ENCODE results near the gene NUB1.

Gene NUB1

DNA sequence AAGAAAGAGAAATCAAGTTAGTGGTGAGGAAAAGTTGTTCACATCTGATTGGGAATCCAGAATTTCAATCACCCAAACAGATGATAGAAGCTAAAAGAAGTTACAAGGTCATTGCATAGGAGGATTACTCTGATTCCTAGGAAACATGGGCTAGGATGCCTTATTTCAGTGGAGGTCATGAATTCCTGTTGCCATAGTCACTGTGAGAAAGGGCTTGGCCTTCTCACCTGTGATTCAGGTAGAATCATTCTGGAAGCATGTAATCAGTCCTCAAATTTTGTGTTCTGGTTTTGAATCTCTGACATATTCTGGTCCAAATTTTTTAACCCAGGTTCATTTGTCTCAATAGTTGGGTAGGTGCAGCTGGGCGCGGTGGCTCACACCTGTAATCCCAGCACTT lies 4.3 kb upstream of the NUB1 start:
- DNase-seq (ENCODE audit: low read depth, low spot score): no peak
- Histone ChIP-seq H3K4me3 (ENCODE audit: insufficient read length, low read depth) (no peak overlapping the region), H3K27me3 (ENCODE audit: insufficient read depth, insufficient read length) (no peaks in the 10 kb centered on the region), H3K4me1 (ENCODE audit: insufficient read depth, insufficient read length) (no peaks in the 10 kb centered on the region), H3K9ac (ENCODE audit: insufficient read length, low read depth) (no peak overlapping the region), H3K9me3 (ENCODE audit: insufficient read depth, low read length) (no peaks in the 10 kb centered on the region), H3K36me3 (ENCODE audit: insufficient read depth, insufficient read length, low read length) (no peaks in the 10 kb centered on the region)
- no peak for TF ChIP-seq ZNF274 (IDR thresholded peaks at IDR 0.05; ENCODE audit: low read depth, low read length)
- no peak for TF ChIP-seq YY1 (IDR thresholded peaks at IDR 0.05; ENCODE audit: insufficient read depth, insufficient read length)
- TF ChIP-seq SUZ12 (IDR thresholded peaks at IDR 0.05; ENCODE audit: extremely low read depth, insufficient read depth, insufficient read length): no peak

DNA sequence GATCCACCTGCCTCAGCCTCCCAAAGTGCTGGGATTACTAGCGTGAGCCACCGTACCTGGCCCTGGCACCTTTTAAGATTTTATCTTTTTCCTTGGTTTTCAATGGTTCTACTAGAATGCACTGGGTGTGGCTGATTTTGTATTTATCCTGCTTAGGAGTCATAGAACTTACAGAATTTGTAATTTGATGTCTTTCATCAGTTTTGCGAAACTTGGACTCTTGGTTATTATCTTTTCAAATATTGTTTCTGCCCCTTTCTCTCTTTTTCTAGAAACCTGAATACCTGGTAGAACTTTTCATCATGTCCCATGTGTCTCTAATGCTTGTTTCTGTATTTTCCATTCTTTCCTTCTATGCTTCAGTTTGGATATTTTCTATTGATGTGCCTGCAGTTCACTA lies 2.8 kb upstream of the NUB1 start:
- Histone ChIP-seq H3K9me3 (ENCODE audit: insufficient read depth, low read length) (no peaks in the 10 kb centered on the region), H3K36me3 (ENCODE audit: insufficient read depth, insufficient read length, low read length) (peaks cover 4% of the 10 kb centered on the region), H3K9ac (ENCODE audit: insufficient read length, low read depth) (no peak overlapping the region), H3K4me1 (ENCODE audit: insufficient read depth, insufficient read length) (no peaks in the 10 kb centered on the region), H3K4me3 (ENCODE audit: insufficient read length, low read depth) (no peak overlapping the region), H3K27me3 (ENCODE audit: insufficient read depth, insufficient read length) (no peaks in the 10 kb centered on the region)
- no peak for DNase-seq (ENCODE audit: low read depth, low spot score)
- TF ChIP-seq YY1 (IDR thresholded peaks at IDR 0.05; ENCODE audit: insufficient read depth, insufficient read length): no peak
- TF ChIP-seq ZNF274 (IDR thresholded peaks at IDR 0.05; ENCODE audit: low read depth, low read length): no peak
- no peak for TF ChIP-seq SUZ12 (IDR thresholded peaks at IDR 0.05; ENCODE audit: extremely low read depth, insufficient read depth, insufficient read length)

DNA sequence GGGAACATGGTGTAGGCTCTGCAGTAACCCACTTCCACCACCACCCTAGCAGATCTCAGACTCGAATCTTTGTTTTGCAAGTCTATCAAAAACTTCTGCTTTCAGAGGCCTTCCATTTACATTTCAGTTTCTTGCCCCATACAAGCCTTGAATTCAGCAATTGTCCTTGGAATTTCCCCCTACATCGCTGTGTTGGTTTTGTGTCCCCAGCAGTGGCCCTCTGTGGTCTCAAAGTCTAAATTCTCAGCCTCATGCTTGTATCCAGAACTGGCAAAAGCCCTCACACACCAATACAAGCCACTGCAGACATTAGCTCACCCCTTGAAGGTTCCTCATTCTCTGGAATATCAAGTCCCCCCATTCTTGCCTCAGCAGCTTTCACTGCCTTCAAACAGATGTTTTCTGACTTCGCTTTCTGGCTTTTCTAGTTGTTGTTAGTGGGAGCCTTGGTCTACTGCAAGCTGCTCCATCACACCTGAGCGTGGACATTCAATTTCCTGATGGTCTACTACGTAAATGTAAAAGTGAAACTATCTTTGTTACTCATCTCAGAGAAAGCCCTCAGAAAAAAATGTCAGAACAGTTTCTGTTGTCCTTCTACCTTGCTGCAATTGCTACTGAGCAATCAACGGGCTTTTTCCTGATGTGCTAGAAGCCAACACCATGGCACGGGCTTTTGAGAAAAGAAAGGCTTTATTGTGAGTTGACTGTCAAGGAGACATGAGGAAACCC lies 1.8 kb upstream of the NUB1 start:
- no peaks in the 10 kb centered on the region for H3K9me3 ChIP-seq (ENCODE audit: insufficient read depth, low read length)
- no peak for DNase-seq (ENCODE audit: low read depth, low spot score)
- H3K27me3 ChIP-seq (ENCODE audit: insufficient read depth, insufficient read length): no peaks in the 10 kb centered on the region
- no peak for TF ChIP-seq YY1 (IDR thresholded peaks at IDR 0.05; ENCODE audit: insufficient read depth, insufficient read length)
- TF ChIP-seq ZNF274 (IDR thresholded peaks at IDR 0.05; ENCODE audit: low read depth, low read length): no peak
- TF ChIP-seq SUZ12 (IDR thresholded peaks at IDR 0.05; ENCODE audit: extremely low read depth, insufficient read depth, insufficient read length): no peak
- peaks cover 4% of the 10 kb centered on the region for H3K36me3 ChIP-seq (ENCODE audit: insufficient read depth, insufficient read length, low read length)
- no peak overlapping the region for H3K9ac ChIP-seq (ENCODE audit: insufficient read length, low read depth)
- no peak overlapping the region for H3K4me3 ChIP-seq (ENCODE audit: insufficient read length, low read depth)
- H3K4me1 ChIP-seq (ENCODE audit: insufficient read depth, insufficient read length): no peaks in the 10 kb centered on the region

DNA sequence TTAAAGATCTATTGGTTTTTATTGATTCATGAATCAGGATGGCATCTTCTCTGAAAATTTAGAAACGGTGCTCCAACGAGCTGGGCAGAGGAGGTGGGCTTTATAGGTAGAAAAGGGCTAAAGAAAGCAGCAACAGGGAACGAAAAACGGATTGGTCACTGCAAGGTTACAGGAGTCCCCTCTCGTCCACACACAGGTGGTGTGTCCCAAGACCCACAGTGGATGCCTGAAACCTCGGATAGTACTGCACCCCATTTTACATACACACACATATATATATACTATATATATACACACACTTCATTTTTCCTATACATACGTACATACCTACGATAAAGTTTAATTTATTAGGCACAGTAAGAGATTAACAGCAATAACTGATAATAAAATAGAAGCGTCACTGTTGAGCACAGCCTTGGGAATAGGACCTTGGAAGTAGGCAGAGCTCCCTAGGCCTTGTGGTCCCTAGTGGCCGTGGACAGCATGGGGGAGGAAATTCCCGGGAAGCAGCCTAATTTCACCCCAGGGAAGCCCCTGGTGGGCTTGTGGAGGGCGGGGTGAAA lies 737 bp upstream of the NUB1 start:
- Histone ChIP-seq H3K4me3 (ENCODE audit: insufficient read length, low read depth) (peak overlapping the region; percentile 21), H3K36me3 (ENCODE audit: insufficient read depth, insufficient read length, low read length) (peaks cover 14% of the 10 kb centered on the region), H3K9me3 (ENCODE audit: insufficient read depth, low read length) (no peaks in the 10 kb centered on the region), H3K27me3 (ENCODE audit: insufficient read depth, insufficient read length) (no peaks in the 10 kb centered on the region), H3K4me1 (ENCODE audit: insufficient read depth, insufficient read length) (no peaks in the 10 kb centered on the region), H3K9ac (ENCODE audit: insufficient read length, low read depth) (no peak overlapping the region)
- DNase-seq (ENCODE audit: low read depth, low spot score): no peak
- TF ChIP-seq YY1 (IDR thresholded peaks at IDR 0.05; ENCODE audit: insufficient read depth, insufficient read length) (no peak), ZNF274 (IDR thresholded peaks at IDR 0.05; ENCODE audit: low read depth, low read length) (no peak), SUZ12 (IDR thresholded peaks at IDR 0.05; ENCODE audit: extremely low read depth, insufficient read depth, insufficient read length) (no peak)

DNA sequence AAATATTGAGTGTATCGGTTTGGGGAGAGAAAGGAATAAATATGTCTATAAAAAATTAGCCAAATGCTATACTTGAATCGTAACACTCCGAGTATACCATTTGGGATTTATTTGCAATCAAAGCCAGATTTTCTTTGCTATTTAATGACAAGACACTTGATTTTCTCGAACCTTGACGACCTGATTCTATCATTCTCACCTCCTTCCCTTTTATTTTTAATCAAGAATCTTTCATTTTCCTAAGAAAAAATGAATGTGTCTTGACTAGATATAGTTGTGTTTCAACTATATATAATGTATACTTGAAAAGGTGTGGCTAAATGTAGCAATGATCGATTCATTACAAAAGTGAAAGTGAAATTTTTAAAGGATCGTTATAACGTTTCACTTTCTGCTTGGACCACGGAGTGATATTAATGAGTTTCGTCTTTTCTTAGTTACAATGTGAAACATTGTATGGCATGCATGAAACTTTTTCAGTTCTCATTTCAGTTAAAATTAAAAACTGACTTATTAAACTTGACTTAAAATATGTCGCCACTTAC lies 562 bp downstream of the NUB1 start:
- Histone ChIP-seq H3K9me3 (ENCODE audit: insufficient read depth, low read length) (no peaks in the 10 kb centered on the region), H3K36me3 (ENCODE audit: insufficient read depth, insufficient read length, low read length) (peaks cover 25% of the 10 kb centered on the region), H3K9ac (ENCODE audit: insufficient read length, low read depth) (peak overlapping the region; percentile 74), H3K4me3 (ENCODE audit: insufficient read length, low read depth) (peak overlapping the region; percentile 56), H3K4me1 (ENCODE audit: insufficient read depth, insufficient read length) (no peaks in the 10 kb centered on the region), H3K27me3 (ENCODE audit: insufficient read depth, insufficient read length) (no peaks in the 10 kb centered on the region)
- TF ChIP-seq SUZ12 (IDR thresholded peaks at IDR 0.05; ENCODE audit: extremely low read depth, insufficient read depth, insufficient read length) (no peak), YY1 (IDR thresholded peaks at IDR 0.05; ENCODE audit: insufficient read depth, insufficient read length) (no peak), ZNF274 (IDR thresholded peaks at IDR 0.05; ENCODE audit: low read depth, low read length) (no peak)
- DNase-seq (ENCODE audit: low read depth, low spot score): no peak

DNA sequence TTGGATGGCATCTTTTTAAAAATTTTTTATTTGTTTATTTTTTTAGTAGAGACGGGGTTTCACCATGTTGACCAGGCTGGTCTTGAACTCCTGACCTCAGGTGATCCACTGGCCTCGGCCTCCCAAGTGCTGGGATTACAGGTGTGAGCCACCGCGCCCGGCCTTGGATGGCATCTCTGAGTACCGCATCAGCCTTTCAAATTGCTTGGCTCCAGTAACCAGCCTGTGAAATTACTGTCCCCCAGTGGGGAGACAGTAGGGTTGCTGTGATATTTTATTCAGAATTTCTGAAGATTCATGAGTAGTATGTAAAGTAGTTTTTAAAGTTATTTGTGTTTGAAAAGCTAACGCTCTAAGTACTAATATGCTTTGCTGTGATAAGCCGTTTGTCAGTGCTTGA lies 1.2 kb downstream of the NUB1 start:
- TF ChIP-seq SUZ12 (IDR thresholded peaks at IDR 0.05; ENCODE audit: extremely low read depth, insufficient read depth, insufficient read length) (no peak), ZNF274 (IDR thresholded peaks at IDR 0.05; ENCODE audit: low read depth, low read length) (no peak), YY1 (IDR thresholded peaks at IDR 0.05; ENCODE audit: insufficient read depth, insufficient read length) (no peak)
- peaks cover 30% of the 10 kb centered on the region for H3K36me3 ChIP-seq (ENCODE audit: insufficient read depth, insufficient read length, low read length)
- H3K4me3 ChIP-seq (ENCODE audit: insufficient read length, low read depth): no peak overlapping the region
- H3K9me3 ChIP-seq (ENCODE audit: insufficient read depth, low read length): no peaks in the 10 kb centered on the region
- no peak for DNase-seq (ENCODE audit: low read depth, low spot score)
- no peaks in the 10 kb centered on the region for H3K27me3 ChIP-seq (ENCODE audit: insufficient read depth, insufficient read length)
- H3K4me1 ChIP-seq (ENCODE audit: insufficient read depth, insufficient read length): no peaks in the 10 kb centered on the region
- H3K9ac ChIP-seq (ENCODE audit: insufficient read length, low read depth): no peak overlapping the region

DNA sequence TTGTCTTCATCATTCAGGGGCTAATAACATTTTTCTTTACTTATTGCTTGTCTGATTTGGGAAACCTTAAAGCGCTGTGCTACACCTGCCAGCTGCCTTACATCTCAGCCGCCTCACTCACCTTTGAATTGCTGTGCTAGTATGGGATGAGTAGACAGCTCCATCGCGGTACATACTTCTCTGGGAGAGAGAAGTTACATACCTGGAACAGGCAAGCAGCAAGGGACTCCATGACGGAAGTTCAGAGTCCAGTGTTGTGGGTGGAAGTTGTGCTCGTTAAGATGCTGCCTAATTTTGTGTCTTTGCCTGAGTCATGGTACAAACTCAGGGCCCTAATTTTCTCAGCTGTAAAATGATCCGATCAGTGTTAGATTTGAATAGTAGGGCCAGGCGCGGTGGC lies 1.9 kb downstream of the NUB1 start:
- Histone ChIP-seq H3K4me1 (ENCODE audit: insufficient read depth, insufficient read length) (no peaks in the 10 kb centered on the region), H3K4me3 (ENCODE audit: insufficient read length, low read depth) (no peak overlapping the region), H3K36me3 (ENCODE audit: insufficient read depth, insufficient read length, low read length) (peaks cover 30% of the 10 kb centered on the region), H3K9me3 (ENCODE audit: insufficient read depth, low read length) (no peaks in the 10 kb centered on the region), H3K27me3 (ENCODE audit: insufficient read depth, insufficient read length) (no peaks in the 10 kb centered on the region), H3K9ac (ENCODE audit: insufficient read length, low read depth) (no peak overlapping the region)
- no peak for DNase-seq (ENCODE audit: low read depth, low spot score)
- TF ChIP-seq YY1 (IDR thresholded peaks at IDR 0.05; ENCODE audit: insufficient read depth, insufficient read length) (no peak), ZNF274 (IDR thresholded peaks at IDR 0.05; ENCODE audit: low read depth, low read length) (no peak), SUZ12 (IDR thresholded peaks at IDR 0.05; ENCODE audit: extremely low read depth, insufficient read depth, insufficient read length) (no peak)

Measured in NT2/D1 (cell line).